Left colon (tissue), 2 donors: ENCODE results near the gene FOXF2. TPM values are rescaled to one million over a fixed set of nuclear protein-coding genes. Genes with fewer than 3 reads are reported as not detected.

Source experiments
- ATAC-seq: fragments of 200-7000 bp; cut with Tn5 transposase; one replicate; pipeline ENCODE4 v1.9.1; 2020; ENCODE audit warnings: mild to moderate bottlenecking, moderate library complexity
- DNase-seq, 2 donors: peaks; one replicate each; pipeline ENCODE4 v3.0.0-alpha.2; 2020
- intact Hi-C, 2 donors: fragments of 100-400 bp; cut with DNase I in 1 of 2; cut with micrococcal nuclease in 1 of 2; formaldehyde crosslinking; loops; one replicate each; pipeline versions ENCODE4 v1.11.2 to v1.14.0; 2022; cut with DNase I, micrococcal nuclease
- total RNA-seq, 2 donors: library from RNA; stranded (reverse); fragmentation: NEBNext Ultra II Directional; extraction: Animal tissue kit (Norgen Biotek cat#: 25700); gene quantifications; one replicate each; pipeline ENCODE4 v1.2.1, GENCODE V29; 2021
- donor health status: DM: no; HTN: no; CAD: no.
- donor health status: DM: yes; HTN: yes; CAD: no.

The FOXF2 gene
- total RNA-seq, 2 donors from 2014 or later, result 3.0 to 15.2 TPM

DNA sequence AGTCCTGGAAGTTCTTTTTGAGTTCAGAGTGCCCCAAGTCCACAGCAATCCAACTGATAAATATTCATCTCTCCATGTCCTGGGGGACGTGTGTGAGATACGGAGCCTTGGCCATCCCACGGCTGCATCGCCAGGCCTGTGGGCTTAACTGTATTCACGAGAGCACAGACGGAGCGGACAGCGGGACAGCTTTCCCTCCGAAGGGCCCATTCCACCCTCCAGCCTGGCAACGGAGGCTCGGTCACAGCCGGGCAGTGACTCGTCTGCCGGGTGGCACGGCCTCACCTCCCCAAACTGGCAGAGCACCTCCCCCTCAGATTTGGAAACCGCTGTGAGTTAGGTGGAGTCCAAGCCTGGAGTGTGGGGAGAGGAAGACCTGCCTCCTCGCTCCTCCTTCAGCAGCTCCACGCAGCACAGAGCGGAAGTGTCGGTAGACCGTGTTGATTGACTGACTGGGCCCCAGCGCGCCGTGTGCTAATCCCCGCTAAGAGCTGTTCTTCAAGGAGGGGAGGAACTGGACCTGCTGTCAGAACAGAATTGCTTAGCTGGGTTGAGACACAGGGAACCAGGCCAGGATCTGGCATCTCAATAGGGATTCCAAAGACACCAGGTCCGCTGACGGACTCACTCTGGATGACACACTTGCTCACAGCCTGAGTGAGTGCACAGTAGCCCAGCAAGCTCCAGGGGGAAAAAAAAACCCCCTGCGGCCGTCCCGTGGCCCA is 10.9 kb downstream of the FOXF2 start:
- DNase-seq, result no peak
- ATAC-seq, result no peak
- intact Hi-C loops, result no loop called here

GRCh38 chr6:1402369-1402768 is 13.0 kb downstream of the FOXF2 start:
- ATAC-seq (no peak), DNase-seq (no peak)

DNA sequence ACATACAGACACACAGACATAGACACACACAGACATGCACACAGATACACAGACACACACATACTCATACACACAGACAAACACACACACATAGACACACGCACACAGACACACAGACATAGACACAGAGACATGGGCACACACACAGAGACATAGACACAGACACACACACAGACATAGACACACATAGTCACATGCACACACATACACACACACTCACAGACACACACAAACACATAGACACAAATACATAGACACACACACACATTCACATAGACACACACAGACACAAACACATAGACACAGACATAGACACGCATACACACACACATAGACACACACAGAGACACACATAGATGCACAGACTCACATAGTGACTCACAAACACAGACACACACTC is 13.5 kb downstream of the FOXF2 start:
- intact Hi-C loops, result no loop called here
- ATAC-seq (no peak), DNase-seq (no peak)

More at GRCh38 chr6:1402369-1402768, 13.0 kb downstream of the FOXF2 start:
- intact Hi-C loops, result no loop called here

DNA sequence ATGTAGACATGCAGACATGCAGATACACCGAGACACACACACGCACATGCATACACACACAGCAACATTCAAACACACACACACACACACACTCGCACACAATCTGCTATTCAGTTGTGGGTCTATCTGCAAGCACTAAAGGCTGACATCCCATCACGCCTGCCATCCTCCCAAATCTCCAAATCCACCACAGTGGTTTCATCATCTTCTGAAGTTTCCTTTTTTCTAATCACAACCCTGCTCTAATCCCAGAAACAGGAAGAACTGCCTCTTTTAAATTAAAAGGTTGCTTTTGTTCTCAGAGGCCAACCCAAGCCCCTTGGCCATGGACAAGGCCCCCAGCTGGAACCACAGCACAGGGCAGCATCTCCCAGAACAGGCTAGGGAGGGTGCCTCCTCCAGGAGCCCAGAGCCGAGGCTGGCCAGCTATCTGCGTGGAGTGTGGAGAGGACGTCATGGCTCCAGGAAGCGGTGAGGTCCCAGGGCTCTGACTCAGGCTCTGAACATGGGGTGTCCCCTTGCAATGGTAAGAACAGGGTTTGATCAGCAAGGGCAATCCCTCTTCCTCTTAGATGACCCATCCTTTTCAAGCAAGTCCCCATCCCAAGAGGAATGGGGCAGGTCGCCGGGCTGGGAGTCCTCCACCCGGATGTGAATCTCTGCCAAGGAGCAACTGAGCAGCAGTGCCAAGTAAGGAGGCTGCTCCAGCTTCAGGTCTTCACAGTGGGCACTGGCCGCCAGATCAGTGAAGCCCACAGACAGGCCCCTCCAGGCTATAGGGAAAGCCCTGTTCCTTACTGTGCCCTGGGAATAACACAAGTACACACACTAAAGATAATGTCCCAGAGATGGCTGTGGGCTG is 14.7 kb downstream of the FOXF2 start:
- ATAC-seq (no peak), DNase-seq (no peak)
- intact Hi-C loops, result no loop called here

DNA sequence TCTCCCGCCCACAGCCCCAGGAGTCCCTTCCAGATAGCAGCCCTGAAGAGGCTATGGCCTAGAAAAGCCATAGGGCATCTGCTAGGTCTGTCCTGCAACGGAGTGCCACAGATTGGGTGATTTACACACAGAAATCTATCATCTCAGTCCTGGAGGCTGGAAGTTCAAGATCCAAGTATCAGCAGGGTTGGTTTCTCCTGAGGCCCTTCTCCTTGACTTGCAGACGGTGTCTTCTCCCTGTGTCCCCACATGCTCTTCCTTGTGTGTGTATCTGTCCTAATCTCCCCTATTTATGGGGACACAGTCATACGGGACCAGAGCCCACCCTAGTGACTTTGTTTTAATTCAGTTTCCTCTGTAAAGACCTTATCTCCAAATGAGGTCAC is 15.3 kb downstream of the FOXF2 start:
- intact Hi-C loops, result no loop called here
- ATAC-seq (no peak), DNase-seq (no peak)

GRCh38 chr6:1405221-1405620 is 15.8 kb downstream of the FOXF2 start:
- intact Hi-C loops, result no loop called here
- DNase-seq (no peak), ATAC-seq (no peak)

GRCh38 chr6:1406306-1407072 is 17.1 kb downstream of the FOXF2 start:
- no peak for DNase-seq
- intact Hi-C loops, result no loop called here
- no peak for ATAC-seq

DNA sequence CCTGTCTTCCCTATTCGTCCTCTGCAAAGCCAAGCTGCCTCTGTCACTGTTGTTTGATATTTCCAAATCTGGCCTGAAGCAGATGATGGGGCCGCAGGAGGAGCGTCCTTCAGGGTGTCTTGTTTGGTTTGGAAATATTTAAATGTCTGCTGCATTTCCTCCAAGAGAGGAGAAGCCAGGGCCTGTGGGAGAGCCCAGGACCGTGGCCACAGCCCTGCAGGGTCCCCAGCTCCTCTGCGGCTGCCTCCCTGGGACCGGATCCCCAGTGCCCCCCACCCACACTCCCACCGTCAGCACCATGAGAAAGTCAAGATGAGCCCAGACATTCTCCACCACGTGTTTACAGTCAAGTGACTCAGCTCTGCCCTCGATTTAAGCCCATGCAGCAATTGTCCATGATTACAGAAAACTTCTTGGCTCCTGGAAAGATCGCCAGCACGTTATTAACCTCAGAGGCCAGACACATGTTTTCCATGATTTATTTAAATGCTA is 18.2 kb downstream of the FOXF2 start:
- DNase-seq (no peak), ATAC-seq (no peak)
- intact Hi-C loops, result no loop called here

GRCh38 chr6:1409774-1410465 is 20.5 kb downstream of the FOXF2 start:
- intact Hi-C loops, result no loop called here
- ATAC-seq, result no peak
- DNase-seq, result no peak

GRCh38 chr6:1412901-1413300 is 23.5 kb downstream of the FOXF2 start:
- ATAC-seq (no peak), DNase-seq (no peak)
- intact Hi-C loops, result no loop called here

GRCh38 chr6:1415416-1416063 is 26.2 kb downstream of the FOXF2 start:
- intact Hi-C loops, result no loop called here
- no peak for ATAC-seq
- DNase-seq, result no peak

DNA sequence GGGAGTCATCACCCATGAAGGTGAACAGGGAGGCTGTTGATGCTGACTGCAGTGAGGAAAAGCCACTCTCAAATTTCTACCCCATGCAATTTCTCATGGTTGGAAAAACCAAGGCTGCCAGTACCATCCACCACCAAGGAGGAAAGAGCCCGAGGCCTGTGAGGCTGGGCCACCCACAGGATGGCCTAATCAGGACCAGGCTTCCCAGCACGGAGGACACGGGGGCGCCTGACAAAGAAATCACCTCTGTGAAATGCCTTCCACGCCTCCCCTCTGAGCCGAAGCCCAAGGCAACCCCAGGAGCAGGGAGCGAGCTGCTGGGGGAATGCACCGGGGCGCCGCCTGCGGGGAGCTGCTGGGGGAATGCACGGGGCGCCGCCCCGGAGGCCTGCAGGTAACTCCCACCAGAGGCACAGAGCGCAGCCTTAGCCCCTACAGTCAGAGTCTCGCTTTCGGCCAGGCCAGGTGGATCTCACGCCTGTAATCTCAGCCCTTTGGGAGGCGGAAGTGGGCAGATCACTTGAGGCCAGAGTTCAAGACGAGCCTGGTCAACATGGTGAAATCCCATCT is 26.9 kb downstream of the FOXF2 start:
- DNase-seq, result no peak
- no peak for ATAC-seq
- intact Hi-C loops, result no loop called here

- intact Hi-C loops, result no loop called here
- no peak for DNase-seq
Measured at GRCh38 chr6:1416820-1417219, 27.4 kb downstream of the FOXF2 start.

GRCh38 chr6:1417718-1418117 is 28.3 kb downstream of the FOXF2 start:
- intact Hi-C loops, result no loop called here
- ATAC-seq (no peak), DNase-seq (no peak)

More at GRCh38 chr6:1416820-1417219, 27.4 kb downstream of the FOXF2 start:
- ATAC-seq, result no peak

DNA sequence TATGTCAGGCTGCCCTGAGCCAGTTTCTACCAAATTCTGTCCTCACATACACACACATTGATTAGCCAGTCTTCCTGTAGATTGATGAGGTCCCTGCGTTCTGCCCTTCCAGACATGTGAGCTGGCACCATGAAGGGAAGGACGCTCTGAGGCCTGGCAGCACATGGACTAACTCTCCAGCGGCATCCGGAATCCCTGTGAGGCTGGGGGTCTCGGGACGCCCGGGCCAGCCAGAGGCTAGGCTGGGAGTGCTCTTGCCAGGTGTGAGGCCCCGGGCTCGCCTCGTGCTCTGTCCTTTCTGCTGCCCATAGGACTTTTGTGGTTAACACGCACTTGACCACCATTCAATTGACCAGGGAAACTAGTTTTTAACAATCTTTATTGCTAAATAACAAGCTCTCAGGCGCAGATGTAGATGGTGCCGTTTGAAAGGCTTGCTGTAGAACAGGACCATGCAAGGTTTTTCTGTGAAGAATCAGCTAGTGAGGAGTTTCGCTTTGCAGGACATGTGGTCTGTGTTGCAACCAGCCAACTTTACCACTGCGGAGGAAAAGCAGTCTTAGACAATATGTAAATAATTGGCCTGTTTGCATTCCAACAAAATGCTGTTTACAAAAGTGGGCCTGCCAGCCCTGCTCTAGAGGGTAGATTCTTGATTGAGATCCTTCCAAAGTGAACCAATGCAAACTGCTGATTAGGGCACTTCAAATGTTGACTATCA is 29.3 kb downstream of the FOXF2 start:
- intact Hi-C loops, result no loop called here
- ATAC-seq (no peak), DNase-seq (no peak)

GRCh38 chr6:1420382-1420781 is 31.0 kb downstream of the FOXF2 start:
- ATAC-seq (no peak), DNase-seq (no peak)
- intact Hi-C loops, result no loop called here

GRCh38 chr6:1422290-1422689 is 32.9 kb downstream of the FOXF2 start:
- ATAC-seq, result no peak
- intact Hi-C loops, result no loop called here

More at GRCh38 chr6:1422290-1422689, 32.9 kb downstream of the FOXF2 start:
- no peak for DNase-seq
